ENCODE measurements around the gene PLCB2. TPM values are rescaled to one million over a fixed set of nuclear protein-coding genes. Genes with fewer than 3 reads are reported as not detected.
A peak's percentile ranks its signal among the peaks of the same experiment; 100 is the strongest.

Gene PLCB2
- total and polyA plus RNA-seq, 9 of the 15 experiments (the other 6 are each of a cell fraction or from before 2014, with no cell fraction given) = 0.37 to 12.3 (median 8.0) TPM

- no peak for TF ChIP-seq MBD2 (IDR thresholded peaks at IDR 0.05; ENCODE audit: borderline replicate concordance, low read depth)
- TF ChIP-seq MAFG (tag; conservative IDR thresholded peaks at IDR 0.05) = no peak
- TF ChIP-seq SRSF9 (IDR thresholded peaks at IDR 0.05; ENCODE audit: borderline replicate concordance, low read depth, low read length) = no peak
- TF ChIP-seq SMAD2 (IDR thresholded peaks at IDR 0.05; ENCODE audit: low read depth, low read length) = no peak
- TF ChIP-seq ATF4 (CRISPR knock-in tag; IDR thresholded peaks at IDR 0.05) = no peak
- TF ChIP-seq PKNOX1 (IDR thresholded peaks at IDR 0.05) = peak; percentile 71
- no peak for TF ChIP-seq DEAF1 (CRISPR knock-in tag; IDR thresholded peaks at IDR 0.05)
- 0 out of 2 replicates have a peak, but pooled peaks have one; percentile 29 for TF ChIP-seq SMAD3 (CRISPR knock-in tag; conservative IDR thresholded peaks at IDR 0.05)
- no peak for TF ChIP-seq PREB (CRISPR knock-in tag; IDR thresholded peaks at IDR 0.05)
- no peak for TF ChIP-seq SNRNP70 (optimal IDR thresholded peaks at IDR 0.05; ENCODE audit: low read depth, low read length)
- peak; percentile 63; the same call in 1 of the 2 replicates for TF ChIP-seq ZNF175 (CRISPR knock-in tag; IDR thresholded peaks at IDR 0.05; ENCODE audit: low read depth)
- 0 out of 2 replicates have a peak, but pooled peaks have one; percentile 58 for TF ChIP-seq ZKSCAN8 (CRISPR knock-in tag; IDR thresholded peaks at IDR 0.05)
- no peak for TF ChIP-seq HNRNPUL1 (IDR thresholded peaks at IDR 0.05; ENCODE audit: low read length)
- TF ChIP-seq NR1H2 (CRISPR knock-in tag; IDR thresholded peaks at IDR 0.05) = no peak
- no peak for TF ChIP-seq ASH1L (IDR thresholded peaks at IDR 0.05; ENCODE audit: borderline replicate concordance, low read depth, partially characterized antibody)
- TF ChIP-seq HDAC6 (IDR thresholded peaks at IDR 0.05; ENCODE audit: low read depth, low read length) = no peak
- no peak for TF ChIP-seq STAG1 (CRISPR knock-in tag; IDR thresholded peaks at IDR 0.05; ENCODE audit: borderline replicate concordance)
- no peak for TF ChIP-seq ZBTB43 (CRISPR knock-in tag; IDR thresholded peaks at IDR 0.05)
- TF ChIP-seq ZNF644 (tag; IDR thresholded peaks at IDR 0.05; ENCODE audit: low read depth) = 0 out of 2 replicates have a peak, but pooled peaks have one; percentile 48
- TF ChIP-seq PML (IDR thresholded peaks at IDR 0.05; ENCODE audit: low read length) = peak; percentile 51; the same call in 1 of the 2 replicates
- TF ChIP-seq MEF2A (IDR thresholded peaks at IDR 0.05; ENCODE audit: control insufficient read depth, low read depth, low read length) = no peak
- peak; percentile 42; the same call in 1 of the 2 replicates for TF ChIP-seq CTBP1 (IDR thresholded peaks at IDR 0.05; ENCODE audit: borderline replicate concordance)
- TF ChIP-seq SNIP1 (IDR thresholded peaks at IDR 0.05; ENCODE audit: low read depth) = no peak
- TF ChIP-seq ZC3H4 (CRISPR knock-in tag; IDR thresholded peaks at IDR 0.05; ENCODE audit: borderline replicate concordance) = no peak
These were observed 22.7 kb upstream of the PLCB2 start (continued) for GRCh38 chr15:40330368-40330836.
